B cell (primary cell): ENCODE measurements around the gene SNPH. TPM values are rescaled to one million over a fixed set of nuclear protein-coding genes. Genes with fewer than 3 reads are reported as not detected.

Experiments used
- ATAC-seq: fragments of 200-7000 bp; cut with Tn5 transposase; one replicate; pipeline ENCODE4 v1.10.0; 2021; ENCODE audit warnings: low read depth, mild to moderate bottlenecking, moderate number of reproducible peaks, moderate library complexity
- CTCF ChIA-PET: fragments of 350-600 bp; sonication (Branson Sonifier 250); formaldehyde crosslinking; loops from one replicate; lab custom pipeline; 2021; ENCODE audit warnings: antibody characterized with exemption, inconsistent platforms; lab: Charles Lee
- POLR2A ChIA-PET: fragments of 350-600 bp; sonication (Branson Sonifier 250); formaldehyde crosslinking; loops from one replicate; lab custom pipeline; 2021; ENCODE audit warnings: antibody characterized with exemption; lab: Charles Lee
- DNase-seq: peaks from one replicate; pipeline ENCODE4 v3.0.0; 2013
- H2AFZ ChIP-seq: 2 replicates; pipeline ENCODE4 v1.6.1; 2012; ENCODE audit warnings: mild to moderate bottlenecking, low read depth, low read length; ENCODE audit not compliant: insufficient read depth, poor library complexity, severe bottlenecking
- H3K27ac ChIP-seq, 2 donors: 1 replicate in 1 of 2; 2 replicates in 1 of 2; pipeline ENCODE4 v1.5.1; 2012 to 2013; ENCODE audit warnings: low read length in 2 of 2, mild to moderate bottlenecking in 2 of 2, moderate library complexity in 1 of 2
- H3K27me3 ChIP-seq, 4 experiments: fragments of 200-600 bp in 1 of 4; sonication (generic) in 1 of 4; replicated peaks in 1 of 4; 1 replicate in 2 of 4; 2 replicates in 2 of 4; pipeline versions ENCODE4 v1.6.1 to v1.7.0; 2013 to 2016; ENCODE audit warnings: low read length in 3 of 4, mild to moderate bottlenecking in 2 of 4, mixed read lengths in 1 of 4, moderate library complexity in 1 of 4; ENCODE audit not compliant: insufficient read depth in 4 of 4, control insufficient read depth in 3 of 4; ENCODE audit errors: control extremely low read depth in 1 of 4
- H3K36me3 ChIP-seq, 2 experiments: replicated peaks in 1 of 2; 1 replicate in 1 of 2; 2 replicates in 1 of 2; pipeline versions ENCODE4 v1.6.1 to v1.7.1; 2013; ENCODE audit warnings: low read length in 1 of 2; ENCODE audit not compliant: insufficient read depth in 2 of 2, control insufficient read depth in 1 of 2; ENCODE audit errors: control extremely low read depth in 1 of 2, extremely low read depth in 1 of 2
- H3K4me1 ChIP-seq, 2 donors: fragments of 200-600 bp in 1 of 2; sonication (generic) in 1 of 2; 1 replicate in 1 of 2; 2 replicates in 1 of 2; pipeline versions ENCODE4 v1.5.1 to v1.6.1; 2013 to 2017; ENCODE audit warnings: low read length in 2 of 2; ENCODE audit not compliant: control insufficient read depth in 2 of 2, insufficient read depth in 2 of 2
- H3K4me2 ChIP-seq: replicated peaks from 2 replicates; pipeline ENCODE3; 2012; ENCODE audit warnings: mild to moderate bottlenecking, low read depth, low read length; ENCODE audit not compliant: poor library complexity, severe bottlenecking
- H3K4me3 ChIP-seq, 5 experiments: fragments of 200-600 bp in 1 of 5; sonication (generic) in 1 of 5; 1 replicate in 3 of 5; 2 replicates in 2 of 5; pipeline versions ENCODE4 v1.5.1 to v1.7.0; 2011 to 2016; ENCODE audit warnings: low read length in 4 of 5, mild to moderate bottlenecking in 4 of 5, low read depth in 2 of 5, control low read depth in 1 of 5, moderate library complexity in 1 of 5; ENCODE audit not compliant: insufficient read depth in 1 of 5; ENCODE audit errors: control extremely low read depth in 1 of 5, extremely low read depth in 1 of 5
- H3K79me2 ChIP-seq: fragments of 200-600 bp; sonication (generic); one replicate; pipeline ENCODE4 v1.6.0; 2016; ENCODE audit warnings: low read length; ENCODE audit not compliant: control insufficient read depth, insufficient read depth
- H3K9ac ChIP-seq: fragments of 200-600 bp; sonication (generic); 2 replicates; pipeline ENCODE4 v1.6.1; 2017; ENCODE audit warnings: mild to moderate bottlenecking, low read length, moderate library complexity
- H3K9me3 ChIP-seq, 3 donors: one replicate each; pipeline versions ENCODE4 v1.6.1 to v1.7.1; 2013; ENCODE audit warnings: low read length in 2 of 3; ENCODE audit not compliant: control insufficient read depth in 2 of 3, insufficient read depth in 1 of 3; ENCODE audit errors: control extremely low read depth in 1 of 3
- H4K20me1 ChIP-seq: 2 replicates; pipeline ENCODE4 v1.6.0; 2012; ENCODE audit warnings: mild to moderate bottlenecking, low read length; ENCODE audit not compliant: insufficient read depth, control insufficient read depth, poor library complexity, severe bottlenecking
- H3K27ac Mint-ChIP-seq: one replicate; pipeline ENCODE4 v1.8.0; 2021; ENCODE audit warnings: mixed read lengths
- H3K27me3 Mint-ChIP-seq: one replicate; pipeline ENCODE4 v1.8.0; 2021; ENCODE audit warnings: mixed read lengths
- H3K4me1 Mint-ChIP-seq: one replicate; pipeline ENCODE4 v1.8.0; 2021; ENCODE audit warnings: mixed read lengths
- H3K4me3 Mint-ChIP-seq: one replicate; pipeline ENCODE4 v1.8.0; 2021; ENCODE audit warnings: mixed read lengths
- H3K9me3 Mint-ChIP-seq: one replicate; pipeline ENCODE4 v1.8.0; 2022; ENCODE audit warnings: mixed read lengths; ENCODE audit not compliant: insufficient read depth
- EZH2 ChIP-seq: IDR thresholded peaks from 2 replicates; pipeline ENCODE4 v1.6.1; 2012; ENCODE audit warnings: borderline replicate concordance, low read depth, mild to moderate bottlenecking, moderate library complexity, low read length; ENCODE audit not compliant: insufficient read depth, poor library complexity, severe bottlenecking
- WGBS: methylation state at CpG from one replicate; pipeline ENCODE4 v1.1.5; 2013; ENCODE audit warnings: missing lambda C conversion rate; ENCODE audit not compliant: insufficient coverage; 5-methylcytosine and 5-hydroxymethylcytosine counted together
- intact Hi-C: fragments of 100-400 bp; cut with micrococcal nuclease; formaldehyde crosslinking; loops from one replicate; pipeline ENCODE4 v1.10.0; 2022
- polyA plus RNA-seq: library from polyadenylated mRNA; depleted of rRNA; stranded (reverse); fragments of >200 nt; gene quantifications from 2 replicates; pipeline ENCODE4 v1.2.3, GENCODE V29; 2012
- total RNA-seq, 2 donors: library from RNA; stranded (reverse); fragments of 120-200 nt in 1 of 2; gene quantifications; 1 replicate in 1 of 2; 2 replicates in 1 of 2; pipeline versions ENCODE4 v1.2.3 to v1.2.4, GENCODE V29; 2013 to 2022
- TF ChIP-seq, protein P1 (sequence below): fragments of 200-600 bp; IDR thresholded peaks from one replicate; pipeline ENCODE4 v1.8.0; 2022; ENCODE audit warnings: antibody characterized with exemption, mild to moderate bottlenecking

SNPH gene
- total and polyA plus RNA-seq, 2 donors (not counting 1 experiment from before 2014, with no cell fraction given) = 0.67 to 3.0 TPM

DNA sequence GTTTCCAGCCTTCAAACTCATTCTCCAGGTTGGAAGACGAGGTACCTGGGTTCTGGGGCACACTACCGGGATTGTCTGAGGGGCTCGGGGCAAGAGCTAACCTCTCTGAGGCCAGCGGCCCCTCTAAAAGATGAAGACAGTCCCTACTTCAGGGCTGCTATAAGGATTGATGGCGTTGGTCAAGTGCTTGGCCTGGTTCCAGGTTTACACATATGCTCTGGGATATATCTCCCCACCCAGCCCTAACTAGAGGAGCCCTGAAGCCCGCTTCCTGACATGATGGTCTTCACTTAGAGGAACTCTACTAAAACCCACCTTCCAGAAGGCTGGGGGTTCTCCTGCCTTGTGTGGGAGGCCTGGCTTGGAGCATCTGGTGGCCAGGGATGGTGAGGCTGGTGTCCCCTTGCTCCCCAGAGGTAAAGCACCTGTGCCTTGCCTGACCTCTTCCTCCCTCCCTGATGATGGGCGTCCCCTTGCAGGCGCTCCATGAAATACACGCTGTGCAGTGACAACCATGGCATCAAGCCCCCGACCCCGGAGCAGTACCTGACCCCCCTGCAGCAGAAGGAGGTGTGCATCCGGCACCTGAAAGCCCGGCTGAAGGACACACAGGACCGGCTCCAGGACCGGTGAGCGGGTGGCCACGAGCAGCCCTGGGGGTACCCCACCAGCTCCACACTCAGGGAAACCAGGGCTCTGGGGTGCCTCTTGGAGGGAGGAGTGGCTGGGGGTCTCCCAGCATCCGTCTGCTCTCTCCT, 34.2 kb downstream of the SNPH start:
- Histone ChIP-seq H3K9ac (no peak overlapping the region), H3K36me3 (no peaks in the 10 kb centered on the region), H3K4me2 (no peak overlapping the region), H3K9me3 (no peaks in the 10 kb centered on the region), H3K27me3 (no peaks in the 10 kb centered on the region), H4K20me1 (no peaks in the 10 kb centered on the region), H3K4me1 (no peaks in the 10 kb centered on the region), H3K27ac (no peak overlapping the region), H3K79me2 (no peaks in the 10 kb centered on the region), H2AFZ (no peak overlapping the region), H3K4me3 (no peak overlapping the region)
- ChIA-PET CTCF (no interaction called here), POLR2A (no interaction called here)
- DNase-seq (no peak), ATAC-seq (no peak)
- Mint-ChIP-seq H3K9me3 (no peaks in the 10 kb centered on the region), H3K27me3 (no peaks in the 10 kb centered on the region), H3K4me3 (no peak overlapping the region), H3K4me1 (no peaks in the 10 kb centered on the region), H3K27ac (no peak overlapping the region)
- WGBS = 96% methylated on average over 14 of the region's 18 CpGs
- intact Hi-C loops = no loop called here
- TF ChIP-seq EZH2 = no peak
- TF ChIP-seq, protein P1, sequence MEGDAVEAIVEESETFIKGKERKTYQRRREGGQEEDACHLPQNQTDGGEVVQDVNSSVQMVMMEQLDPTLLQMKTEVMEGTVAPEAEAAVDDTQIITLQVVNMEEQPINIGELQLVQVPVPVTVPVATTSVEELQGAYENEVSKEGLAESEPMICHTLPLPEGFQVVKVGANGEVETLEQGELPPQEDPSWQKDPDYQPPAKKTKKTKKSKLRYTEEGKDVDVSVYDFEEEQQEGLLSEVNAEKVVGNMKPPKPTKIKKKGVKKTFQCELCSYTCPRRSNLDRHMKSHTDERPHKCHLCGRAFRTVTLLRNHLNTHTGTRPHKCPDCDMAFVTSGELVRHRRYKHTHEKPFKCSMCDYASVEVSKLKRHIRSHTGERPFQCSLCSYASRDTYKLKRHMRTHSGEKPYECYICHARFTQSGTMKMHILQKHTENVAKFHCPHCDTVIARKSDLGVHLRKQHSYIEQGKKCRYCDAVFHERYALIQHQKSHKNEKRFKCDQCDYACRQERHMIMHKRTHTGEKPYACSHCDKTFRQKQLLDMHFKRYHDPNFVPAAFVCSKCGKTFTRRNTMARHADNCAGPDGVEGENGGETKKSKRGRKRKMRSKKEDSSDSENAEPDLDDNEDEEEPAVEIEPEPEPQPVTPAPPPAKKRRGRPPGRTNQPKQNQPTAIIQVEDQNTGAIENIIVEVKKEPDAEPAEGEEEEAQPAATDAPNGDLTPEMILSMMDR = no peak

DNA sequence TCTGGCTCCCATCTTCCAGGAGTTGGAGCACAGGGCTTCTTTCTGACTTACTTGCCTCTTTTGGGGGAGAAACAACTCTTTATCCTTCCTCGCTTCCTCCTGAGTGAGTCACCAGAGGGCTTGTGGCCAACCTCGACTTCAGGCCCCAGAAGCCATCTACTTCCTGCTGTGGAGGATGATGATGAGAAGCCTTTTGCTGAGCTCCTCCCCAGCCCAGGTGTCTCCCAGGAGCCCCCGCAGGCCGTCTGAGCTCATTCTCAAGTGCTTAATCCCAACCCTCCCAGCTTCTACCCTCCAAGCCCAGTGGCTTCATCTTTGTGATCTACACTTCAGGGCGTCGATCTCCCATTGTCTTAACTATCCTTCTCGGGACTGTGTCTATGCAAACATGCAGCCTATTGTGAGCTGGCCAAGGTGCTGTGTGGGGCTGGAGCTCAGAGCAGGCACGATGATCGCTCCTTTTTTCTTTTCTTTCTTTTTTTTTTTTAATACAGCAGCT, 35.0 kb downstream of the SNPH start:
- no CpG with 5 or more reads among the region's 9 CpGs for WGBS
- ChIA-PET POLR2A (no interaction called here), CTCF (no interaction called here)
- Histone ChIP-seq H4K20me1 (no peaks in the 10 kb centered on the region), H3K9ac (no peak overlapping the region), H3K4me2 (no peak overlapping the region), H3K27me3 (no peaks in the 10 kb centered on the region), H3K79me2 (no peaks in the 10 kb centered on the region), H3K9me3 (no peaks in the 10 kb centered on the region), H3K4me3 (no peak overlapping the region), H3K36me3 (no peaks in the 10 kb centered on the region), H3K4me1 (no peaks in the 10 kb centered on the region), H2AFZ (no peak overlapping the region), H3K27ac (no peak overlapping the region)
- intact Hi-C loops = no loop called here
- H3K27me3 Mint-ChIP-seq = no peaks in the 10 kb centered on the region
- TF ChIP-seq, protein P1 = no peak
- TF ChIP-seq EZH2 = no peak
- DNase-seq = no peak
- H3K27ac Mint-ChIP-seq = no peak overlapping the region
- no peaks in the 10 kb centered on the region for H3K9me3 Mint-ChIP-seq
- H3K4me1 Mint-ChIP-seq = no peaks in the 10 kb centered on the region
- H3K4me3 Mint-ChIP-seq = no peak overlapping the region
- ATAC-seq = no peak
